OCI-LY1 (cell line): ENCODE results near the gene B3GAT1.

ENCODE experiments used
- H2AFZ ChIP-seq: fragments of 200-600 bp; sonication (generic), shearing (Covaris generic); 2 replicates; pipeline ENCODE4 v1.6.0; 2014; ENCODE audit warnings: antibody characterized with exemption, mild to moderate bottlenecking, low read length
- H3F3A ChIP-seq: fragments of 200-600 bp; sonication (generic), shearing (Covaris generic); 2 replicates; pipeline ENCODE4 v1.6.0; 2014; ENCODE audit warnings: mild to moderate bottlenecking, antibody characterized with exemption, low read length, moderate library complexity; ENCODE audit not compliant: insufficient read depth
- H3K27ac ChIP-seq: fragments of 200-600 bp; sonication (generic); 2 replicates; pipeline ENCODE4 v1.5.1; 2014; ENCODE audit warnings: low read length, mixed run types, mild to moderate bottlenecking, low read depth; ENCODE audit not compliant: poor library complexity, severe bottlenecking
- H3K27me3 ChIP-seq: fragments of 200-600 bp; sonication (generic); 2 replicates; pipeline ENCODE4 v1.6.0; 2014; ENCODE audit warnings: antibody characterized with exemption, mild to moderate bottlenecking, low read length, moderate library complexity; ENCODE audit not compliant: insufficient read depth
- H3K36me3 ChIP-seq: fragments of 200-600 bp; sonication (generic); 2 replicates; pipeline ENCODE4 v1.6.1; 2014; ENCODE audit warnings: mild to moderate bottlenecking, antibody characterized with exemption, low read length, moderate library complexity, mixed read lengths; ENCODE audit not compliant: insufficient read depth
- H3K4me1 ChIP-seq: fragments of 200-600 bp; sonication (generic); 2 replicates; pipeline ENCODE4 v1.5.1; 2014; ENCODE audit warnings: mild to moderate bottlenecking, low read length, moderate library complexity; ENCODE audit not compliant: insufficient read depth, severe bottlenecking
- H3K4me2 ChIP-seq: fragments of 200-600 bp; sonication (generic), shearing (Covaris generic); 2 replicates; pipeline ENCODE4 v1.6.1; 2014; ENCODE audit warnings: low read length
- H3K4me3 ChIP-seq: fragments of 200-600 bp; sonication (generic); 2 replicates; pipeline ENCODE4 v1.5.1; 2014; ENCODE audit warnings: low read length, low read depth, mild to moderate bottlenecking, mixed read lengths; ENCODE audit not compliant: poor library complexity, severe bottlenecking
- H3K79me2 ChIP-seq: fragments of 200-600 bp; shearing (Covaris generic); 2 replicates; pipeline ENCODE4 v1.6.1; 2016; ENCODE audit warnings: mixed run types, low read length, mixed read lengths; ENCODE audit not compliant: insufficient read depth
- H3K9ac ChIP-seq: fragments of 200-600 bp; sonication (generic), shearing (Covaris generic); 2 replicates; pipeline ENCODE4 v1.6.1; 2014; ENCODE audit warnings: mild to moderate bottlenecking, low read length, mixed read lengths
- H3K9me2 ChIP-seq: fragments of 200-600 bp; sonication (generic), shearing (Covaris generic); 2 replicates; pipeline ENCODE4 v1.6.1; 2014; ENCODE audit warnings: low read depth, mild to moderate bottlenecking, low read length, mixed read lengths
- H3K9me3 ChIP-seq: fragments of 200-600 bp; shearing (Covaris generic); 2 replicates; pipeline ENCODE4 v1.6.1; 2014; ENCODE audit warnings: low read length, mixed read lengths
- H4K20me1 ChIP-seq: fragments of 200-600 bp; sonication (generic), shearing (Covaris generic); 2 replicates; pipeline ENCODE4 v1.6.0; 2016; ENCODE audit warnings: mild to moderate bottlenecking, low read length; ENCODE audit not compliant: insufficient read depth
- EZH2 ChIP-seq: fragments of 200-600 bp; sonication (generic), shearing (Covaris generic); IDR thresholded peaks from 2 replicates; pipeline ENCODE4 v1.8.0; 2017; ENCODE audit warnings: borderline replicate concordance, mixed run types, mild to moderate bottlenecking, antibody characterized with exemption, low read length, moderate library complexity, mixed read lengths
- TF ChIP-seq, protein P1 (sequence below): fragments of 200-600 bp; sonication (generic), shearing (Covaris generic); IDR thresholded peaks from 2 replicates; pipeline ENCODE4 v1.5.1; 2017; ENCODE audit warnings: mild to moderate bottlenecking, antibody characterized with exemption, low read length, moderate library complexity, mixed read lengths

Gene B3GAT1

DNA sequence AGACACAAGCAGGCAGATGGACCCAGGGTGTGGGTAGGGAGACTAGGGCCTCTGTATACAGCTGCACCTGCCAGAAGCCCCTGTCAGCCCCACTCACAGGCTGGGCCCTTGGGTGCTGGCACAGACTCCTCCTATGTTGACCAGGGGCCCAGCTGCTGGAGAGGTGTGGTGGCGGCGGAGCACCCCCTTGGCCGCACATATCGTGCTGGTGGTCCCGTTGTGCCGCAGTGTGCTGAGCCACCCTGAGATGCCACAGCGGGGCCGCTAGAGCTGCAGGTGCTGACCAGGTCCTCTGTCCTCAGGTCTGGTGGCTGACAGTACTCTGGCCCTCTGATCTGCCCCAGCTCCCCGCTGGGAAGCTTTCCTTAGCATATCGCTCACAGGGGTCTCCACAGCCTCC, 30.2 kb upstream of the B3GAT1 start:
- Histone ChIP-seq H3K9me2 (no peaks in the 10 kb centered on the region), H3K79me2 (no peaks in the 10 kb centered on the region), H3K4me2 (no peak overlapping the region), H4K20me1 (no peaks in the 10 kb centered on the region), H3K27me3 (no peaks in the 10 kb centered on the region), H3F3A (no peaks in the 10 kb centered on the region), H3K36me3 (no peaks in the 10 kb centered on the region), H2AFZ (no peak overlapping the region), H3K9me3 (no peaks in the 10 kb centered on the region), H3K4me1 (no peaks in the 10 kb centered on the region), H3K27ac (no peak overlapping the region), H3K4me3 (no peak overlapping the region), H3K9ac (no peak overlapping the region)
- TF ChIP-seq EZH2: no peak
- TF ChIP-seq, protein P1, sequence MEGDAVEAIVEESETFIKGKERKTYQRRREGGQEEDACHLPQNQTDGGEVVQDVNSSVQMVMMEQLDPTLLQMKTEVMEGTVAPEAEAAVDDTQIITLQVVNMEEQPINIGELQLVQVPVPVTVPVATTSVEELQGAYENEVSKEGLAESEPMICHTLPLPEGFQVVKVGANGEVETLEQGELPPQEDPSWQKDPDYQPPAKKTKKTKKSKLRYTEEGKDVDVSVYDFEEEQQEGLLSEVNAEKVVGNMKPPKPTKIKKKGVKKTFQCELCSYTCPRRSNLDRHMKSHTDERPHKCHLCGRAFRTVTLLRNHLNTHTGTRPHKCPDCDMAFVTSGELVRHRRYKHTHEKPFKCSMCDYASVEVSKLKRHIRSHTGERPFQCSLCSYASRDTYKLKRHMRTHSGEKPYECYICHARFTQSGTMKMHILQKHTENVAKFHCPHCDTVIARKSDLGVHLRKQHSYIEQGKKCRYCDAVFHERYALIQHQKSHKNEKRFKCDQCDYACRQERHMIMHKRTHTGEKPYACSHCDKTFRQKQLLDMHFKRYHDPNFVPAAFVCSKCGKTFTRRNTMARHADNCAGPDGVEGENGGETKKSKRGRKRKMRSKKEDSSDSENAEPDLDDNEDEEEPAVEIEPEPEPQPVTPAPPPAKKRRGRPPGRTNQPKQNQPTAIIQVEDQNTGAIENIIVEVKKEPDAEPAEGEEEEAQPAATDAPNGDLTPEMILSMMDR: no peak

DNA sequence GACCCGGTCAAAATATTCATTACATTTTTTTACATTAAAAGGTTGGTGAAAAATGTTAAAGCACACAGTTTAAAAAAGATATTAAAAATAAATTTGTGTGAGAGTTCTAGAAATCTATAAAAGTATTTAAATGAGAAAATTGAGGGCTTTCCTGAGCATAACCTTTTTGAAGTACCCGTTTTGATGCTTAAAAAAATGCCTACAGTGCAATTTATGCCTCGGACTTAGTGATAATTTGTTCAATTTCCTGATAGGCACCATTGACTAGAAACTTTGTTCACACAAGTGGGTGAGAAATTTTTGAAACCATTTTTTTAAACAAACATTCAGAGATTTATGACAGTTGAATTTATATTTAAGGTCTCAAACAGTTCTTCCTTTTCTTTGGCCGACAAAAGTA, 29.7 kb upstream of the B3GAT1 start:
- TF ChIP-seq, protein P1: no peak
- TF ChIP-seq EZH2: no peak
- Histone ChIP-seq H3K4me3 (no peak overlapping the region), H3K4me2 (no peak overlapping the region), H3K27ac (no peak overlapping the region), H4K20me1 (no peaks in the 10 kb centered on the region), H3K27me3 (no peaks in the 10 kb centered on the region), H2AFZ (no peak overlapping the region), H3K79me2 (no peaks in the 10 kb centered on the region), H3K9me3 (no peaks in the 10 kb centered on the region), H3K9ac (no peak overlapping the region), H3F3A (no peaks in the 10 kb centered on the region), H3K4me1 (no peaks in the 10 kb centered on the region), H3K36me3 (no peaks in the 10 kb centered on the region), H3K9me2 (no peaks in the 10 kb centered on the region)

DNA sequence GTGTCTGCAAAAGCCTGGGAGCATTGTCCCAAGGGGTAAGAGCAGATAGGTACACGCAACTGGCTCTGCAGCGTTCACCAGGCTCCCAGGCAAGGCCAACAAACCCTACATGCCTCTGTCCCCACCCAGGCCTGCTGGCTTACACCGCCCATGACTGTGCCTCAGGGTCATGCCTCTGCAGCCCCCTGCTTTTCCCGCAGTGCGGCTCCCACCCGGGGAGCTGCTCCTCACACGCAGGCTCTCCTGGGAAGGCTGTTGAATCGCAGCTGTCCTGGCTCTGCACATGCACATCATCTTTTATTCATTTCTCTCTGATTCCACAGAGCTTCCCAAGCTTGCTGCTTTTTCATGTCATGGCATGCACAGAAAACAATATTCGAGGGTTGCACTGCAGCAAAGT, 29.2 kb upstream of the B3GAT1 start:
- H3K9me3 ChIP-seq: no peaks in the 10 kb centered on the region

More for the DNA sequence above, 29.2 kb upstream of the B3GAT1 start:
- Histone ChIP-seq H3F3A (no peaks in the 10 kb centered on the region), H3K9ac (no peak overlapping the region), H3K36me3 (no peaks in the 10 kb centered on the region), H4K20me1 (no peaks in the 10 kb centered on the region), H3K27ac (no peak overlapping the region), H3K9me2 (no peaks in the 10 kb centered on the region), H3K4me3 (no peak overlapping the region), H3K4me1 (no peaks in the 10 kb centered on the region), H3K27me3 (no peaks in the 10 kb centered on the region), H3K79me2 (no peaks in the 10 kb centered on the region), H2AFZ (no peak overlapping the region), H3K4me2 (no peak overlapping the region)
- no peak for TF ChIP-seq EZH2
- TF ChIP-seq, protein P1: no peak
